ENCODE results near the gene EVC.

EVC gene

DNA sequence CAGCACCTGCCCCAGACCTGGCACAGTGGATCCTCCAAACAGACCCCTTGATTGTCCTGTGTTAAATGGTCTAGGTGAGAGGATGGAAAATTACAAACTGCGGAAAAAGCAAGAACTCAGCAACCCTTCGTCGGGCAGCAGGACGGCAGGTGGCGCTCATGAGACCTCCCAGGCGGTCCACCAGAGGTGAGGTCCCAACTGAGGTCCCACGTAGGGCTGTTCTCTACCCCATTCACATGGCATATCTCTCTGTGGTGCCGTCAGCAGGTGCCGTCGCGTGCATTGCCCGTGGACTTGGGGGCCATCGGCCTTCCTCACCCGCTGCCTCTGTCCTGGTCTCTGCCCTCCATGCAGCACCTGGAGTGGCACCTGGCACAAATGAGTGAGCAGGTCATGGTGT lies 93.7 kb downstream of the EVC start:
- H3K9ac ChIP-seq (ENCODE audit: low read length) = no peak overlapping the region
- no peaks in the 10 kb centered on the region for H3K4me1 ChIP-seq (ENCODE audit: low read length)

DNA sequence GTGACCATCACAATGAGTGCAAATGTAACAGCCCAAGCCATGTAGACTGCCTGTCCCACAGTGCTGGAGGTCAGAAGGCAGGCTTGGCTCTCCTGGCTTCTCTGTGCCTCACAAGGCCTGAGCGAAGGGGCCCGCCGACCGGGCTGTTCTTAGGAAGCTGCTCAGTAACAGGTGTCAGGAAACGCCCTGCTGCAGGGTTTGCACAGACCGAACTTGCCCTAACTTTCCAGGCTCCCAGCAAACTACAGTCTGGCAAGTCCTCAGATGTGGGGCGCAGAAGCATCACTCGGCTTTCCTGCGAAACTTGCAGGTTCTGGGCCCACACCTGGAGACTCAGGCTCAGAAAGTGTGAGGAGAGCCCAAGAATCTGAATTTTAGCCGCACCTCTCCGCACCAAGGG lies 94.3 kb downstream of the EVC start:
- TF ChIP-seq, protein P1, sequence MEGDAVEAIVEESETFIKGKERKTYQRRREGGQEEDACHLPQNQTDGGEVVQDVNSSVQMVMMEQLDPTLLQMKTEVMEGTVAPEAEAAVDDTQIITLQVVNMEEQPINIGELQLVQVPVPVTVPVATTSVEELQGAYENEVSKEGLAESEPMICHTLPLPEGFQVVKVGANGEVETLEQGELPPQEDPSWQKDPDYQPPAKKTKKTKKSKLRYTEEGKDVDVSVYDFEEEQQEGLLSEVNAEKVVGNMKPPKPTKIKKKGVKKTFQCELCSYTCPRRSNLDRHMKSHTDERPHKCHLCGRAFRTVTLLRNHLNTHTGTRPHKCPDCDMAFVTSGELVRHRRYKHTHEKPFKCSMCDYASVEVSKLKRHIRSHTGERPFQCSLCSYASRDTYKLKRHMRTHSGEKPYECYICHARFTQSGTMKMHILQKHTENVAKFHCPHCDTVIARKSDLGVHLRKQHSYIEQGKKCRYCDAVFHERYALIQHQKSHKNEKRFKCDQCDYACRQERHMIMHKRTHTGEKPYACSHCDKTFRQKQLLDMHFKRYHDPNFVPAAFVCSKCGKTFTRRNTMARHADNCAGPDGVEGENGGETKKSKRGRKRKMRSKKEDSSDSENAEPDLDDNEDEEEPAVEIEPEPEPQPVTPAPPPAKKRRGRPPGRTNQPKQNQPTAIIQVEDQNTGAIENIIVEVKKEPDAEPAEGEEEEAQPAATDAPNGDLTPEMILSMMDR (IDR thresholded peaks at IDR 0.05; ENCODE audit: low read depth, low read length) = no peak
- TF ChIP-seq EZH2phosphoT487 (IDR thresholded peaks at IDR 0.05; ENCODE audit: low read depth) = no peak
- no peak overlapping the region for H3K27ac ChIP-seq (ENCODE audit: low read length)

More for the DNA sequence above, 93.7 kb downstream of the EVC start:
- Histone ChIP-seq H3K27ac (ENCODE audit: low read length) (no peak overlapping the region), H3K4me2 (ENCODE audit: low read length) (no peak overlapping the region), H3K27me3 (ENCODE audit: low read depth, low read length) (no peaks in the 10 kb centered on the region), H3K36me3 (replicated peaks; ENCODE audit: low read depth, low read length) (no peaks in the 10 kb centered on the region), H3K9me3 (ENCODE audit: insufficient read depth, low read length) (no peaks in the 10 kb centered on the region), H3K4me3 (ENCODE audit: low read length) (no peak overlapping the region), H3K79me2 (ENCODE audit: low read length) (no peaks in the 10 kb centered on the region), H4K20me1 (ENCODE audit: insufficient read depth, low read length) (no peaks in the 10 kb centered on the region), H2AFZ (ENCODE audit: low read depth, low read length) (no peak overlapping the region)
- TF ChIP-seq, protein P1 (IDR thresholded peaks at IDR 0.05; ENCODE audit: low read depth, low read length) = no peak
- no peak for TF ChIP-seq EZH2phosphoT487 (IDR thresholded peaks at IDR 0.05; ENCODE audit: low read depth)

DNA sequence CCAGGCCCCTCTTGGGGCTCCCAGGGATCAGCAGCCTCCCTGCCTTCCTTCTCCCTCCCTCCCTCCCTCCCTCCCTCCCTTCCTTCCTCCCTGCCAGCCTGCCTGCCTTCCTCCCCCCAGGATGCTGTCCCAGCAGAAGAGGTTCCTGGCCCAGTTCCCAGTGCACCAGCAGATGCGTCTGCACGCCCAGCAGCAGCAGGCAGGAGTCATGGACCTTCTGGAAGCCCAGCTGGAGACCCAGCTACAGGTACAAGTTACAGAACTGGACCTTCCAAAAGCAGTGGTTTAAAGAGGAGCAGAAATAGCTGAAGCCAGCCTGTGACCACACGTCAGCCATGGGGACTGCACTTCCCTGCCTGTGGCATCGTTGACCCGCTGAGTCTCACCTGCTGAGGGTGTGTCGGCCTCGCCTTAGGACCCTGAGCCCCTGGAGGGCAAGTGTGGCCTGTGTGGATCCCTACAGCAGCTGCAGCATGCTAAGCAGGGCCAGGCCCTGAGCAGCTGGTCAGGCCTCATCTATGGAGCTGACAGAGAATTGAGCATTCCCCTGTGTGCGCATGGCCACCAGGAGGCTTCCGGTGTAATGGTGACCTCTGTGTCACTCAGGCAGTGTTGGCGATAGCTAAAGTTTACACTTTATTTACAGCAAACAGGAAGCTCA lies 97.2 kb downstream of the EVC start:
- Histone ChIP-seq H3K79me2 (ENCODE audit: low read length) (no peaks in the 10 kb centered on the region), H3K4me1 (ENCODE audit: low read length) (no peaks in the 10 kb centered on the region), H3K27ac (ENCODE audit: low read length) (no peak overlapping the region), H3K27me3 (ENCODE audit: low read depth, low read length) (no peaks in the 10 kb centered on the region), H3K4me3 (ENCODE audit: low read length) (no peak overlapping the region), H3K9me3 (ENCODE audit: insufficient read depth, low read length) (no peaks in the 10 kb centered on the region), H3K36me3 (replicated peaks; ENCODE audit: low read depth, low read length) (peaks cover 3% of the 10 kb centered on the region), H2AFZ (ENCODE audit: low read depth, low read length) (no peak overlapping the region), H3K4me2 (ENCODE audit: low read length) (no peak overlapping the region), H3K9ac (ENCODE audit: low read length) (no peak overlapping the region), H4K20me1 (ENCODE audit: insufficient read depth, low read length) (no peaks in the 10 kb centered on the region)
- TF ChIP-seq EZH2phosphoT487 (IDR thresholded peaks at IDR 0.05; ENCODE audit: low read depth) = no peak
- TF ChIP-seq, protein P1 (IDR thresholded peaks at IDR 0.05; ENCODE audit: low read depth, low read length) = no peak

More for the DNA sequence above, 94.3 kb downstream of the EVC start:
- H3K9me3 ChIP-seq (ENCODE audit: insufficient read depth, low read length) = no peaks in the 10 kb centered on the region
- H4K20me1 ChIP-seq (ENCODE audit: insufficient read depth, low read length) = no peaks in the 10 kb centered on the region
- no peaks in the 10 kb centered on the region for H3K36me3 ChIP-seq (replicated peaks; ENCODE audit: low read depth, low read length)
- H3K4me2 ChIP-seq (ENCODE audit: low read length) = no peak overlapping the region
- H3K9ac ChIP-seq (ENCODE audit: low read length) = no peak overlapping the region
- no peaks in the 10 kb centered on the region for H3K79me2 ChIP-seq (ENCODE audit: low read length)
- H2AFZ ChIP-seq (ENCODE audit: low read depth, low read length) = no peak overlapping the region
- no peaks in the 10 kb centered on the region for H3K4me1 ChIP-seq (ENCODE audit: low read length)
- H3K27me3 ChIP-seq (ENCODE audit: low read depth, low read length) = no peaks in the 10 kb centered on the region
- no peak overlapping the region for H3K4me3 ChIP-seq (ENCODE audit: low read length)

DNA sequence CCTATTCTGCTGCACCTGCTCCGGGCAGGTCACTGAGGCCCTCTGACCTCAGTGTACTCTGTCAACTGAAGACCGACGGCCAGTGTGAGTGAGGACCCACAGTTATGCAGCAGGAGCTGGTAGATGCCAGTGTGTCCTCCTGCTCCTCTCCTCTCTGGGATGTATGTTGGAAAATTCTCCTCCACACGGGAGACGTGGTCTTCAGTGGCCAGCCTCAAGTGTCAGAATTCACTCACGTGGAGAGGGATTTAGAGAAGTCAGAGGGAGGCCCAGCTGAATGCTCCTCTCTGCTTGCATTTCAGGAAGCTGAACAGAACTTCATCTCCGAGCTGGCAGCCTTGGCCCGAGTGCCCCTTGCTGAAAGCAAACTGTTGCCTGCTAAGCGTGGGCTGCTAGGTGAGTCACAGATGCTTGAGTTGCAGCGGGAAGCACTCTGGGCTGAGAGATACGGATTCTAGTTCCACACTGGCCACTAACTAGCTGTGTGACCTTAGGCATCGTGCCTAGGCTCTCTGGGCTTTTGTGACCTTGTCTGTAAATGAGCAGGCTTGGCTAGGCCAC lies 98.3 kb downstream of the EVC start:
- no peaks in the 10 kb centered on the region for H4K20me1 ChIP-seq (ENCODE audit: insufficient read depth, low read length)
- H3K4me2 ChIP-seq (ENCODE audit: low read length) = no peak overlapping the region
- TF ChIP-seq, protein P1 (IDR thresholded peaks at IDR 0.05; ENCODE audit: low read depth, low read length) = no peak
- TF ChIP-seq EZH2phosphoT487 (IDR thresholded peaks at IDR 0.05; ENCODE audit: low read depth) = no peak
- no peak overlapping the region for H3K9ac ChIP-seq (ENCODE audit: low read length)
- H2AFZ ChIP-seq (ENCODE audit: low read depth, low read length) = no peak overlapping the region
- no peaks in the 10 kb centered on the region for H3K4me1 ChIP-seq (ENCODE audit: low read length)
- H3K27me3 ChIP-seq (ENCODE audit: low read depth, low read length) = no peaks in the 10 kb centered on the region
- no peak overlapping the region for H3K4me3 ChIP-seq (ENCODE audit: low read length)
- no peaks in the 10 kb centered on the region for H3K79me2 ChIP-seq (ENCODE audit: low read length)
- H3K9me3 ChIP-seq (ENCODE audit: insufficient read depth, low read length) = no peaks in the 10 kb centered on the region
- H3K27ac ChIP-seq (ENCODE audit: low read length) = no peak overlapping the region
- peaks cover 5% of the 10 kb centered on the region for H3K36me3 ChIP-seq (replicated peaks; ENCODE audit: low read depth, low read length)

Measured in OCI-LY3 (cell line).